Heart right ventricle (tissue), 16 donors: ENCODE results near the gene KIF1A. TPM values are rescaled to one million over a fixed set of nuclear protein-coding genes. Genes with fewer than 3 reads are reported as not detected.
"Not testable (repeated sequence)": the region's sequence is repeated elsewhere in the genome, so short reads cannot be mapped to it uniquely, and the experiment has no call there.

Experiments used
- ATAC-seq, 8 donors: fragments of 200-7000 bp; cut with Tn5 transposase; one replicate each; pipeline ENCODE4 v1.9.1; 2020; ENCODE audit warnings: mild to moderate bottlenecking in 8 of 8, moderate library complexity in 8 of 8, moderate number of reproducible peaks in 1 of 8
- DNase-seq, 2 donors: peaks; one replicate each; pipeline ENCODE4 v3.0.0-alpha.2; 2020
- H3K27ac ChIP-seq, 10 donors: fragments of 200-600 bp; sonication (generic) in 2 of 10; one replicate each; pipeline versions ENCODE4 v1.5.0 to v1.8.0; 2020 to 2022; ENCODE audit warnings: mild to moderate bottlenecking in 3 of 10
- H3K27me3 ChIP-seq, 7 donors: fragments of 200-600 bp; one replicate each; pipeline ENCODE4 v1.8.0; 2021 to 2022; ENCODE audit warnings: mild to moderate bottlenecking in 2 of 7
- H3K36me3 ChIP-seq, 9 donors: fragments of 200-600 bp; sonication (generic) in 1 of 9; one replicate each; pipeline versions ENCODE4 v1.5.0 to v1.8.0; 2020 to 2022; ENCODE audit warnings: mild to moderate bottlenecking in 2 of 9
- H3K4me1 ChIP-seq, 9 donors: fragments of 200-600 bp; sonication (generic) in 1 of 9; one replicate each; pipeline versions ENCODE4 v1.5.0 to v1.8.0; 2020 to 2022; ENCODE audit warnings: mild to moderate bottlenecking in 4 of 9
- H3K4me3 ChIP-seq, 10 donors: fragments of 200-600 bp; sonication (generic) in 2 of 10; one replicate each; pipeline versions ENCODE4 v1.5.0 to v1.8.0; 2020 to 2022; ENCODE audit warnings: mild to moderate bottlenecking in 7 of 10, moderate library complexity in 2 of 10
- H3K9me3 ChIP-seq, 11 donors: fragments of 200-600 bp in 10 of 11; sonication (generic) in 2 of 11; one replicate each; pipeline versions ENCODE4 v1.5.0 to v1.8.0; 2013 to 2022; ENCODE audit warnings: mild to moderate bottlenecking in 2 of 11, control low read depth in 1 of 11, moderate library complexity in 1 of 11
- WGBS, 2 donors: extraction: QIAGEN DNeasy Blood & Tissue Kit; methylation state at CpG; one replicate each; pipeline ENCODE4 v1.1.7; 2013; ENCODE audit warnings: inconsistent platforms in 1 of 2; 5-methylcytosine and 5-hydroxymethylcytosine counted together
- intact Hi-C, 10 donors: fragments of 100-400 bp; cut with DNase I; formaldehyde crosslinking; loops; one replicate each; pipeline versions ENCODE4 v1.11.1 to v1.14.2; 2022
- polyA plus RNA-seq, 2 donors: library from polyadenylated mRNA; stranded (reverse); fragments of 200-250 nt; gene quantifications; one replicate each; pipeline ENCODE4 v1.2.3, GENCODE V29; 2013
- total RNA-seq, 10 donors: library from RNA; stranded (reverse); fragmentation: NEBNext Ultra II Directional in 3 of 10; extraction: Animal tissue kit (Norgen Biotek cat#: 25700) in 3 of 10; gene quantifications; one replicate each; pipeline versions ENCODE4 v1.2.1 to v1.2.4, GENCODE V29; 2021 to 2023
- TF ChIP-seq, protein P1 (sequence below), 9 donors: fragments of 200-600 bp; sonication (generic) in 2 of 9; IDR thresholded peaks; one replicate each; pipeline versions ENCODE4 v1.5.0 to v1.8.0; 2021 to 2022; ENCODE audit warnings: antibody characterized with exemption in 9 of 9, mild to moderate bottlenecking in 5 of 9, moderate library complexity in 1 of 9
- donor health status: Arrhythmogenic right ventricular cardiomyopathy.
- donor health status: ischemic (EF 13 %, LVEDD 7.1; RV severe dilation, severe dysfunction).
- donor health status: healthy with polysubstance abuse.
- donor health status: DM: no; HTN: yes; CAD: no.
- donor health status: DM: no; HTN: no; CAD: no.
- donor health status: ischemic (EF 25% LVEDD 6.9; RV normal size, moderate dysfunction).
- donor health status: ischemic (EF 25% LVEDD 5.7; RV mildly dilated, moderate dysfunction).
- donor health status: healthy.
- donor health status: DM: yes; HTN: yes; CAD: no.
- donor health status: Ischemic cardiomyopathy.
- donor health status: ischemic (EF 35%, LVEDD 5.7; RV mildly dilated, moderate dysfunction).
- donor health status: nonischemic (EF 11% LVEDD 7.7; RV severe dilation, severe dysfunction).
- donor health status: DM: yes; HTN: yes; CAD: no.
- donor health status: PGD.
- donor health status: ischemic (EF 29% LVEDD 5.4; RV normal size, mild dysfunction).
- donor health status: nonischemic (EF 23%, LVEDD 6.1; RV moderate dilation, normal function).

KIF1A gene
- total and polyA plus RNA-seq, 12 donors: 0.37 to 21.4 (median 1.4) TPM

DNA sequence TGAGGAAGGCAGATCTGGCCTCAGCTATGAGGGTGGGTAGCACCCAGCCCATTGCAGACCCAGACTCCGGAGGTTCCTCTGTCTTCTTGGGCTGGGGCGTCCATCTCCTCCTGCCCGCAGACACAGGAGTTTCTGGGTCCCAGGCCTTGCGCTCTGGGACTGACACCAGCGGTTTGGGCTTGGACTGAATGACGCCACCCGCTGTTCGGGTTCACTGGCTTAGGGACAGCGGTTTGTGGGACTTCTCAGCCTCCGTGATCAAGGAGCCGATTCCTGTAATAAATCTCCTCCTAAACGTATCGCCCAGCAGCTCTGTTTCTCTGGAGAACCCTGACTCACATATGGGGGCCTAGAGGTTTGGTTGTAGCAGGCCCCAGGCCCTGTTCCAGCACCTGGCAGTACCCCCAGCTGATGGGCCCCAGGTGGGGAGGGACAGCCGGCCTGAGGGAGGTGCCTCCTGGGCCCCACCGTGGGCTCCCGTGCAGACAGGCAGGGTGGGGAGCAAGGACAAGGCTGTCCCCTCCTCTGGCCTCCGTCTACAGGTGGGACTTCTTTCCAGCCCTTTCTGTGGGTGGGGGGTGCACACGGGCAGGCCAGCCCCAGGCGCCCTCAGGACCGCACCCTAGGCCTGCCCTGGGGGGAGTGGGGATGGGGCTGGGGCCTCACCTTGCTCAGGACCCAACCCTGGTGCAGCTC, 132.8 kb downstream of the KIF1A start:
- DNase-seq: no peak

GRCh38 chr2:240686460-240686859, 133.6 kb downstream of the KIF1A start:
- Histone ChIP-seq H3K4me3 (no peak overlapping the region), H3K4me1 (no peaks in the 10 kb centered on the region), H3K9me3 (no peaks in the 10 kb centered on the region), H3K27me3 (peaks cover 0 to 5% (median 0%) of the 10 kb centered on the region in 7 donors), H3K27ac (no peak overlapping the region), H3K36me3 (no peaks in the 10 kb centered on the region)
- intact Hi-C loops: no loop called here
- ATAC-seq (no peak), DNase-seq (no peak)
- TF ChIP-seq, protein P1, sequence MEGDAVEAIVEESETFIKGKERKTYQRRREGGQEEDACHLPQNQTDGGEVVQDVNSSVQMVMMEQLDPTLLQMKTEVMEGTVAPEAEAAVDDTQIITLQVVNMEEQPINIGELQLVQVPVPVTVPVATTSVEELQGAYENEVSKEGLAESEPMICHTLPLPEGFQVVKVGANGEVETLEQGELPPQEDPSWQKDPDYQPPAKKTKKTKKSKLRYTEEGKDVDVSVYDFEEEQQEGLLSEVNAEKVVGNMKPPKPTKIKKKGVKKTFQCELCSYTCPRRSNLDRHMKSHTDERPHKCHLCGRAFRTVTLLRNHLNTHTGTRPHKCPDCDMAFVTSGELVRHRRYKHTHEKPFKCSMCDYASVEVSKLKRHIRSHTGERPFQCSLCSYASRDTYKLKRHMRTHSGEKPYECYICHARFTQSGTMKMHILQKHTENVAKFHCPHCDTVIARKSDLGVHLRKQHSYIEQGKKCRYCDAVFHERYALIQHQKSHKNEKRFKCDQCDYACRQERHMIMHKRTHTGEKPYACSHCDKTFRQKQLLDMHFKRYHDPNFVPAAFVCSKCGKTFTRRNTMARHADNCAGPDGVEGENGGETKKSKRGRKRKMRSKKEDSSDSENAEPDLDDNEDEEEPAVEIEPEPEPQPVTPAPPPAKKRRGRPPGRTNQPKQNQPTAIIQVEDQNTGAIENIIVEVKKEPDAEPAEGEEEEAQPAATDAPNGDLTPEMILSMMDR (IDR thresholded peaks at IDR 0.05): no peak
- 46 to 59% methylated on average over 6 of the region's 6 CpGs for WGBS, 2 donors

More for the DNA sequence above, 132.8 kb downstream of the KIF1A start:
- peak in 1 of 8 donors; percentile 15 for ATAC-seq
- Histone ChIP-seq H3K27me3 (peaks cover 0 to 5% (median 0%) of the 10 kb centered on the region in 7 donors), H3K4me1 (no peaks in the 10 kb centered on the region), H3K9me3 (no peaks in the 10 kb centered on the region), H3K27ac (no peak overlapping the region), H3K36me3 (no peaks in the 10 kb centered on the region), H3K4me3 (no peak overlapping the region)
- TF ChIP-seq, protein P1 (IDR thresholded peaks at IDR 0.05): no peak
- intact Hi-C loops: no loop called here
- 81 to 82% methylated on average over 20 of the region's 20 CpGs for WGBS, 2 donors

GRCh38 chr2:240685771-240686371, 134.1 kb downstream of the KIF1A start:
- H3K9me3 ChIP-seq: no peaks in the 10 kb centered on the region
- H3K27ac ChIP-seq: no peak overlapping the region
- intact Hi-C loops: no loop called here
- ATAC-seq (no peak), DNase-seq (no peak)
- no peaks in the 10 kb centered on the region for H3K36me3 ChIP-seq
- TF ChIP-seq, protein P1 (IDR thresholded peaks at IDR 0.05): no peak
- WGBS, 2 donors: 70 to 75% methylated on average over 10 of the region's 10 CpGs
- peaks cover 0 to 5% (median 0%) of the 10 kb centered on the region in 7 donors for H3K27me3 ChIP-seq
- H3K4me3 ChIP-seq: no peak overlapping the region
- H3K4me1 ChIP-seq: no peaks in the 10 kb centered on the region

GRCh38 chr2:240683980-240684728, 135.9 kb downstream of the KIF1A start:
- H3K9me3 ChIP-seq, DNase-seq, H3K4me3 ChIP-seq, ATAC-seq, H3K36me3 ChIP-seq, H3K27ac ChIP-seq, H3K4me1 ChIP-seq, H3K27me3 ChIP-seq, intact Hi-C loops: not testable (repeated sequence)
- WGBS, 2 donors: 73 to 76% methylated on average over 15 of the region's 15 CpGs

DNA sequence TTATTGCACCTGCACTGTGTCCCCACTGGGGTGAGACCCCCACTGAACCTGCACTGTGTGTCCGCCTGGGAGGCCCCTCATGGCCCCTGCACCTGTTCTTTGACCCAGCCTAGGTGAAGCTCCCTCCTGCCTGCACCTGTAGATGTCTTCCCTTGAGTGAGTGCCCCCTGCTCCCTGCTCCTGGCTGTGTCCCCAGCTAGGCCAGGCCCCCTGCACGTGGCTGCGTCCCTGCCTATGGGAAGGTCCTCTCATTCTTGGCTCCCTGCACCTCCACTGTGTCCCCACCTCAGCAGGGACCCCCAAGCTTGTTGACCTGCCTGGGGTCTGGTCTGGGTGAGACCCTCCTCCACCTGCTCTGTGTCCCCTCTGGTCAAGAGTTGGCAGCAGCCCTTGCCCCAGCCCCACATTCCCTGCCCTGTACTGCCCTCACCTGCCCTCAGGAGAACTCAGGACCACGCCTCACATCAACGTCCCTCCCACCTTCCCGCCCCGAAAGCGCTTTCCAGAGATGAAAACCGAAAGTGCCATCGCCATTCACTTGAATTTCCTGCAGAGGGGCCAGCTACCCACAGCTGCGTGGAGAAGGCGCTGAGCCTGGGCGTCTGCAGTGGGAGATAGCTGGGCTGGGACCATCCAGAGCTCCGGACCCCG, 136.6 kb downstream of the KIF1A start:
- H3K36me3 ChIP-seq, H3K4me3 ChIP-seq, ATAC-seq, DNase-seq, intact Hi-C loops, H3K4me1 ChIP-seq, H3K27me3 ChIP-seq, H3K27ac ChIP-seq, H3K9me3 ChIP-seq: not testable (repeated sequence)
- WGBS, 2 donors: 82 to 85% methylated on average over 3 of the region's 15 CpGs

DNA sequence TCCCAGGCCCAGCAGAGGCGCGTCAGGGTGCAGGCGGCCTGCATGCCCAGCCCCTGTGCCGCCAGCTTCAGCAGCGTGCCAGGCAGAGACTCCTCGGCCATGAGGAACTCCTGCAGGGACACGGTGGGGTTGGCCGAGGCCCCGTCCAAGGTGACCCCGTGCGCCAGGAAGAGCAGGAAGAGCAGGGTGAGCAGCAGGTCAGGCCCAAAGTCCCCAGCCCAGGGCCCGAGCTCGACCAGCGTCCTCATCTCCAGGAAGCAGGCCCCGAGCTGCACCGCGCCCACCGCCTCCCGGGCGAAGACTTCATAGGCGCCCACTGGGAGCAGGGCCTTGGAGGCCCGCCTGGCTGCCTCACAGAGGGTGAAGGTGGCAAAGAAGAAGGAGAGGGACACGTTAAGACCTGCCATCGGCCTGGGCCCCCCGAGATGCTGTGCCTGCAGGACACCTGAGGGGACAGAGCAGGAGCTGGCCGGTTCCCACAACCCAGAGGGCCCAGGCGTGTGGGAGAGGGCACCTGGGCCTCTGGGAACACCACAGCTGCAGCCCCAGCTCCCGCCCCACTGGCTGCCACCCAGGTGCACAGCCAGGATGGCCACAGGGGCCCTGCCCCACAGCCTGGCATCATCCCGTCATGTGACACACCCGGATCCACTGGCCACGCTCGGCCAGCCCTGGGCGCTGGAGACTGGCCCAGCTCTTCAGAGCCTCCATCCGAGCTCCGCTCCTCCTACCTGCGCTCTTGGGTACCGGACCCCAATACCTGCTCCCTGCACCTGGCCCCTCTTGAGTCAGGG, 137.4 kb downstream of the KIF1A start, which contains the start of gene AQP12B:
AQP12B (minus strand) TSS at position 455 of the 794 bp plus-strand sequence; CDS start at position 407, 48 bp downstream.
- H3K4me1 ChIP-seq, H3K4me3 ChIP-seq, H3K36me3 ChIP-seq, H3K9me3 ChIP-seq, intact Hi-C loops, H3K27ac ChIP-seq, DNase-seq, H3K27me3 ChIP-seq: not testable (repeated sequence)
- ATAC-seq: peak in 1 of 8 donors; percentile 12
- 81 to 84% methylated on average over 32 to 34 of the region's 37 CpGs for WGBS, 2 donors

DNA sequence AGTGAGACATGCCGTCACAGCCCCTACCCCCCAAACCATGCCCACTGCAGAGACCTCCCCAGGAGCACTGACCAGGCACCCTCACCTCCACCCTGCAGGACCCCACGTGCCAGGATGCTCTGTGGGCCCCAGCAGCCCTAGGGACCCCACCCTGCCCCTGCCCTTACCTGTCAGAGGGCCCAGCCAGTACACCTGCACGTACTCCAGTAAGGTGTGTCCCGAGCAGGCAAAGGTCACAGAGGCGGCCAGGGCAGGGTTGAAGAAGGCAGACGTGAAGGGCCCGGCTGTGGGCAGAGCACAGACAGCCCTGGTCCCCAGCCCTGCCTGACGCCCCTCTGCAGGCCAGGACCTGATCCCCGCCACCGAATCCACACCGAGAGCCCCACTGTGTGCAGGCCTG, 139.8 kb downstream of the KIF1A start:
- 0 to 60% methylated on average over 1 to 2 of the region's 11 CpGs for WGBS, 2 donors
- ATAC-seq, H3K9me3 ChIP-seq, H3K4me1 ChIP-seq, H3K27me3 ChIP-seq, intact Hi-C loops, H3K36me3 ChIP-seq, DNase-seq, H3K4me3 ChIP-seq, H3K27ac ChIP-seq: not testable (repeated sequence)
